Skeletal muscle cell (primary cell): Measurements from ENCODE around the gene AKT3.
"Not testable (repeated sequence)": the region's sequence is repeated elsewhere in the genome, so short reads cannot be mapped to it uniquely, and the experiment has no call there.

Source experiments
- DNase-seq: peaks from one replicate; pipeline ENCODE4 v3.0.0-alpha.2; 2010; ENCODE audit warnings: low read depth
- H3K4me3 ChIP-seq: 2 replicates; pipeline ENCODE4 v1.5.1; 2011; ENCODE audit warnings: low read depth, mild to moderate bottlenecking, control low read depth, low read length, moderate library complexity

The AKT3 gene

DNA sequence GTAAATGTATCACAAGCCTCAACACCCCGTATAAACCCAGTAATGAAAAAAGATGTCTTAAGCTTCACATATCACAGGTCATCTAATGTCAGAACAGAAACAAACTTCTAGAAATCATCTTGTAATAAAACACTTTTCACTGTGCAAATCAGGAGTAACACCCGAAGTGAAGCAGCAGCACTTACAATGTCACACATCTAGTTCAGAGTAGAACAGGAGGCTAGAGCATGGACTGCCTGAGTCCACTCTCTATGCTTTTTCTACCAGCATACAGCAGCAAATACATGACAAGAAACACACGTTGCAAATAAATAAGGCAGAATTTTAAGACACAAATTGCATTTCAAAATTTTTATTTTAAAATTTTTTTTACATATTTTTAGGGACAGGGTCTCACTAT, 57.2 kb downstream of the AKT3 start:
- no peak for DNase-seq
- no peak overlapping the region for H3K4me3 ChIP-seq

DNA sequence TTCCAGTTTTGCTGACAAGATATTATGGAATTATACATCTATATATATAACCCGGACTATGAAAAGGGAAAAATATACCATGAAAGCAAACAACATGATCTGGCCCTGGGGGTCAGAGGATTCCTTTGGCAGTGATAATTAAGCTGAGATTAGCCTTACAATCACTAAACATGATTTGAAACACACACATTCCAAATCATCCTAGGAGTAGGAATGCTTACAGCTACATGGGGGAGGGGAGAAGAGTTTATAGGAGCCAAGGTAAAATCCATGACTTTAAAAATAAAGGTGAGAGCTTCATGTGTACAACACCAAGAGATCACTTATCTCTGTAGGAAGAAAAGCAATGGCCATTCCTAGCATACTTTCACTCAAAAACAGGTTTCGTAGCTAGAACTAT, 57.6 kb downstream of the AKT3 start:
- no peak overlapping the region for H3K4me3 ChIP-seq
- no peak for DNase-seq

DNA sequence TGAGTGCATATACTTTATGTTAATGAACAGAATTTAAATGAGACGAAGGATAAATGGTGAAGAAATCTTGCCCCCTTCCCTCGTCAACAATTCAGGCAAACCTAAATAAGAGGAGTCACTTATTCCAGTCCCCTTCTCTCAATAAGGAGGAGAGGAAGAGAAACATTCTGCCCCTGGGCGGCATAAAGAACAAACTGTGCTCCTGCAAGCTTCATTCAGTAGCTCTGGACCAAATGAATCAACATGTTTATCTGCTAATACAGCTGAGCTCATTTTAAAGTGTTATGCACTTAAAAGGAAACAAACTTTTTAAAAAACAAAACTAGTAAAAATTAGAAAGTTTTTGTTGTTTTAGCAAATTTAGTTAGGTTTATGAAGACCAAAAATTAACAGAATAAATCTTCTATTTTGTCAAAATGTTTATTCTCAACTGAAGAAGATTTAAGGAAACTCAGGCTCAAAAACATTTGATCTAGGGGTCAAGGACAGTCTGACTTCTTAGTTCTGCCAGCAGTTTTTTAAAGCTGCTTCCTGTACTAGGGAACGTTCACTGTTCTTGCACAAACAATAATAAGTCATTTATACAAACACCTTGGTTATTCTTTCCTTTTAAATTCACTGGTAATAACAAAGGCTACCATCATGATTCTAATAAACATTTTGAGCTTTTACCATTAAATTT, 58.3 kb downstream of the AKT3 start:
- DNase-seq, result no peak
- no peak overlapping the region for H3K4me3 ChIP-seq

DNA sequence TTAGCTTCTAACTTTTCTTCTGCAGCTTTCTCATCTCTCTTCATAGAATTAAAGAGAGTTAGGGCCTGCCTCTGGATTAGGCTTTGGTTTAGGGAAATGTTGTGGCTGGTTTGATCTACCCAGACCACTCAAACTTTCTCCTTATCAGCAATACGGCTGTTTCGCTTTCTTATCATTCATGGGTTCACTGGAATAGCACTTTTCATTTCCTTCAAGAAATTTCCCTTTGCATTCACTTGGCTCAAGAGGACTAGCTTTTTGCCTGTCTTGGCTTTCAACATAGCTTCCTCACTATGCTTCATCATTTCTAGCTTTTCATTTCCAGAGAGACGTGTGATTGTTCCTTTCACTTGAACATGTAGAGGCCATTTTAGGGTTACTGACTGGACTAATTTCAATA, 59.6 kb downstream of the AKT3 start:
- DNase-seq, result no peak
- H3K4me3 ChIP-seq, result no peak overlapping the region

DNA sequence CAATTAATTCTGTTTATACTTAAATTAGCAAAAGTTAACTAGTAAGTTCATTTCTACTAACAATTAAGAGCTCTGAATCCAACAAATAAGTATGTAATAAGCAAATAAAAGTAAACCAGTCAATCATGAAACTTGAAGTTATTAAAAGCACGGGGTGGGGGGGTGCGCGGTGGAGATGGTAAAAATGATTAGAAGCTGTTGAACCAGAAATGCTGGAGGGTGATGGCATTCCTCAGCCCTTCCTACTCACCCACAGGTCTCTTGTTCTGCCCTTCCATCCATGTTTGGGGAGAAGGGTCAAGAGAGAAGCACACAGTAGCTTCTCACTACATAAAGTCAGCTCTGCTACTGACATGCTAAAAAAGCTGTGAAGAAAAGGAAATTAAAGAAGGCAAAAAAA, 63.5 kb downstream of the AKT3 start:
- H3K4me3 ChIP-seq, result no peak overlapping the region
- no peak for DNase-seq

DNA sequence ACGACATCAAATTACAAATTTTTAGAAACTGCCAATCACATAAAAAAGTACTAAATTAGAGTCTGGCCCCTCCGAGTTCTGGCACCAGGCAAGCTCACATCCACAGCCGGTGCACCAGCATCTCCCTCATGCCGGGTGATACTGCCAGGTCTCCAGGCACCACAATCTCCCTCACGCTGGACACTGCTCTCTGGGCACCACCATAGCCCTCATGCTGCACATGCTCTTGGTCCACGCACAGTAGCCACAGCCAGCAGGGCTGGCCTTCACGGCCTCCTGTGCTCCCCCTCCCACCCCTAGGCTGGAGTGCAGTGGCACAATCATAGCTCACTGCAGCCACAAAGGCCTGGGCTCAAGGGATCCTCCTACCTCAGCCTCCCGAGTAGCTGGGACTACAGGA, 65.5 kb downstream of the AKT3 start:
- no peak overlapping the region for H3K4me3 ChIP-seq
- no peak for DNase-seq

- DNase-seq, result no peak
- H3K4me3 ChIP-seq, result no peak overlapping the region
Observed at GRCh38 chr1:243783714-243784113, 66.3 kb downstream of the AKT3 start.

- DNase-seq, H3K4me3 ChIP-seq: not testable (repeated sequence)
Observed at GRCh38 chr1:243772361-243773050, 77.5 kb downstream of the AKT3 start.

DNA sequence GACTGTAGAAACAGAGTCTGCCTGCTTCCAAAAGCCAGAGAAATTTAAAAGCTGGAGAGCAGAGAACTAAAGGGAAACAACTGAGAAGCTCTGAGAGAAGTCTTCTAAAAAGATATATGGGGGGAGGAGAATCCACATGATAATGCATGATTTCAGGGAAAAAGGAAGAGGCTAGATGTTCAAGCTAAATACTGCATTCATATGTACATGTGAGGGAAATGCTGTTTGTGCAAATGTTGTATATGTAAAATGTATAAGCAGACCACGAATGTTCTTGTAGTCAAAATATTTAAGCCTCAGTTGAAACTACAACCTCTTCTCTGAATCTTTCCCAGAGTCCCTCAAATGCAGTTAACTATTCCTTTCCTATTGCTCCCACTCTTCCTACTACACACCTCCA, 79.2 kb downstream of the AKT3 start:
- H3K4me3 ChIP-seq, result no peak overlapping the region
- no peak for DNase-seq

DNA sequence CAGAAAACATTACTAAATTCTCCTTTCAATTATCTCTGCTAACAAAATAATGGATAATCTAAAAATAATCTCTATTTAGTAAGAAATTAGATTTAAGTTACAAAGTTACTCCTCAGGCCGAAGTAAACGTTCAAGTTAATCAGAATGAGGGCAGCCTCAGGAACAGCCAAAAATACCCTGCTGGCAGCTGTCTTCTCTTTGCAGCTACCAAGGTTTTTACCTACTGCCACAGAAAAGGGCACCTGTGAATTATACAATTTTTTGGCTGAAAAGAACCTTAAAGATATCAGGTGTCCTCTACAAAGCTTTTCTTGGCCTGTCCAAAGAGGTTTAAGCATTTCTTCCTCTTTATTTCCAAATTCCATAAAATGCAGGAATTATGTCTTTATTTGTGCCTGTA, 84.4 kb downstream of the AKT3 start:
- no peak for DNase-seq
- no peak overlapping the region for H3K4me3 ChIP-seq

DNA sequence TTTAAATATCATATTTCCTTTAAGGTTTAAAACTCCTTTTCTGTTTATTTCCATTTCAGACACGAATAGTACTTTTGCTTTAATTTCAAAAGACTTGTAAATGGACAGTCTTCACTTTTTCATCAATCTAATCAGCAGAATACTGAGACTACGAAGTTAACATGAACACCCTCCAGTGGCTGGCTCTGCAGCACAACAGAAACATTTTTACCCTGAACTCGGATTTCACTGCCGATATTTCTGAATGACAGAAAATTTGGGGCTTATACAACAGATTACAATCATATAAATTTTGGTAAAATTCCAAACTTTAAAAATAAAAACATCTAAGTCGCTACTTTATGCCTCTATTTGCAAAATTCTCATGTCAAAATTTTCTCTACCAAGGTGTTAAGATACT, 86.2 kb downstream of the AKT3 start:
- DNase-seq, result no peak
- H3K4me3 ChIP-seq, result no peak overlapping the region

DNA sequence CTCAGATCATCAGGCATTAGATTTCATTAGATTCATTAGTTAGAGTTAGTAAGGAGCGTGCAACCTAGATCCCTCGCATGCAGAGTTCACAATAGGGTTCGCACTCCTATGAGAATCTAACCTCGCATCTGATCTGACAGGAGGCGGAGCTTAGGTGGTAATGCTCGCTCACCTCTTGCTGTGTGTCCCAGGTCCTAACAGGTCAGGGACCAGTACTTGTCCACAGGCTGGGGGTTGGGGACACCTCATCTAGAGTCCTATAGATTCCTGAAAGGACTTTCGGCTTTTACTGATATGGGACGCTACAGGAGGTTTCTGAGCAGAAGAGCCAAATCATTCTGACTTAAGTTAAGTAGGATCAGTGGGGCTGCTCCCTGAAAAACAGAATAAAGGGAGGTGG, 91.4 kb downstream of the AKT3 start:
- H3K4me3 ChIP-seq, result no peak overlapping the region
- no peak for DNase-seq

DNA sequence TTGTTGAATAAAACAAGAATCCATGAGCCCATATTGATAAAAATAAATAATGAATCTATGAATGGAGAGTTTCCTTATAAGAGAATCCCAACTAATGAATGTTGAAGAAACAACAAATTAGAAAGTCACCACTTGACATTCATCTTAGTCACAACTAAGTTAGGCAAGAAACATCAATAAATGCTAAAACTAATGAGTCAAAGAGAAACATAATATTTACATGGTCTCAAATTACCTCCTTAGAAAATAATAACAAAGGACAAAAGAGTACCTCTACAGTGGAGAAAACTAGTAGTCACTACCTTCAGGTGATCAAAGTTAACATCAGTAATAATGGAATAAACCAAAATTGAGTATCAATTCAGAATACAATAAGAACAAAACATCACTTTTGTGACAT, 93.5 kb downstream of the AKT3 start:
- no peak overlapping the region for H3K4me3 ChIP-seq
- no peak for DNase-seq

GRCh38 chr1:243754348-243754747, 95.7 kb downstream of the AKT3 start:
- no peak for DNase-seq
- no peak overlapping the region for H3K4me3 ChIP-seq

- no peak overlapping the region for H3K4me3 ChIP-seq
- no peak for DNase-seq
Observed at GRCh38 chr1:243751506-243751905, 98.5 kb downstream of the AKT3 start.

DNA sequence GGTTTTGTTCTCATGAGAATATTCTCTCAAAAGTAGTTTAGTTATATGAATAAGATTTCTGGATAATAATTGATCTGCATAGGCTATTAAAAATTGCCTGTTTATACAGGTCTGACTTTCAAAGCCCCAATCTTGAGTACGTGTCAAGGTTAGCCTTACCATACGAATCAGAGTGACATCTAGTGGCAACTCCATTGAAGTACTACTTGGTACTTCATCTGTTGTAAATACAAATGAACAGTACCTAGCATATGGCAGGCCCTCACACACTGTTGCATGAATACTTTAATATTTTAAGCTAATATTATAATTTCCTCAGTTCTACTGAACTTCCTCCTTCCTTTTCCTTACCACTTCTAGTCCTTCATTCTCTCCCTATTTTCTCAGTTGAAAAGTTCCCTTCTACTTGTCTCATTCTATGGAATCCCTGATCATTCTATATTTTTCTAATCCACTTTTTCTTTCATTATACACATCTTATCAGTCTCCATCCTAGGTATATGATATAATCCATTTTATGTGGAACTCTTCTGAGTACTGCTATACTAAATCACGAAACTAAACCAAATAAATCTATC, 101.2 kb downstream of the AKT3 start:
- no peak overlapping the region for H3K4me3 ChIP-seq
- peak; percentile 61 for DNase-seq

DNA sequence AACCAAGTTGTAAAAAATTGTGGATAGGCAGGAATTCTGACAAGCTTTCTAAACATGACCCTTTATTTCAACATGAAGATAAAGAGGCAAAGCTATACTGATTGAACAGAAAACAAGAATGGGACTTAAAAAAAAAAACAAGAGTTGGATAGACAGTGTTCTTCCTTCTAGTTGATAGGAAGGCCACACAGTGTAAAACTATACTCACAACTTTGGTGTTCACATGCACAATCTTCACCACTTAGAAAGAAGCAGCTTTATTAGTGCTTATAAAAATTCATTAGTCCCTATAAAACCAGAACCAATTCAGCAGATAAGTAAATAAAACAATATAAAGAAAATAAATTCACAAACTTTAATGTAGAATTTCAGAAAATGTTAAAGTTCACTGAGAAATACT, 101.8 kb downstream of the AKT3 start:
- no peak for DNase-seq
- no peak overlapping the region for H3K4me3 ChIP-seq

DNA sequence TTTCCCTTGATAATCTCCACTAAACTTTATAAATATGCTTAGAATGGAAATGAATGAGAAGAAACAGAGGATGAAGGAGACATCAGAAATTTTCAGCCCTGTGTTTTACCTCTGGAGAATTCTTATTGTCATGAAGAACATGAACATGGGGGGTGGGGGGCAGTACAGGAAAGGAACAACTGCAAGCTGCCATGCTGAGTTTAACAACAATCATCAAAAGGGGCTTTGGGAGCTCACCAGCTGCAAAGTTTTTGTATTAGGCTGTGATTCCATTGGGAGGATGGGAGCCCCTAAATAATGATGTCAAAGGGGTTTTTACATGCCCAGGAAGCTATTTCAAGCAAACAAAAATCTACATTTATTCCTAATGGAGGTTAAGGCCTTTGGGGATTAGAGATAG, 103.3 kb downstream of the AKT3 start:
- no peak for DNase-seq

DNA sequence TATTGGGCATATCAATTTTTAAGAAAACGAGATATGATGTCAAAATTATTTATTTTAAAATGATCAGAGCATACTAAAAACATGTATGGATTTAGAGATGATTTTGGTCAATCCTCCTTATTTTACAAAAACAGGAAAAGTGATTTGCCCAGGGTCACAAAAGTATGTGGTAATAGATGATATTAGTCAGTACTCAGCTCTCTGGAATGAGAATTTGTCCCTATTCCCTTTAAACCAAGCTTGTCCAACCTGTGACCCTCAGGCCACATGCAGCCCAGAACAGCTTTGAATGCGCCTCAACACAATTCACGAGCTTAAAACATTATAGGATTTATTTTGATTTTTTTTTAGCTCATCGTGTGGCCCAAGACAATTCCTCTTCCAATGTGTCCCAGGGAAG, 104.7 kb downstream of the AKT3 start:
- no peak for DNase-seq
- H3K4me3 ChIP-seq, result no peak overlapping the region

More for the DNA sequence above, 103.3 kb downstream of the AKT3 start:
- H3K4me3 ChIP-seq, result no peak overlapping the region

- DNase-seq, result peak; percentile 67
- H3K4me3 ChIP-seq, result no peak overlapping the region
Observed at GRCh38 chr1:243742819-243743218, 107.2 kb downstream of the AKT3 start.
